Panc1 (cell line): ENCODE results near the gene GRIK3. TPM values are rescaled to one million over a fixed set of nuclear protein-coding genes. Genes with fewer than 3 reads are reported as not detected.

ENCODE experiments used
- ATAC-seq: fragments of 200-7000 bp; cut with Tn5 transposase; 2 replicates; pipeline ENCODE4 v1.9.1; 2020; ENCODE audit warnings: mild to moderate bottlenecking, moderate library complexity
- BruUV-seq: library from RNA; stranded (reverse); fragments of 400-500 nt; replicated peaks from 2 replicates; lab custom pipeline; 2021; lab: Mats Ljungman, UMichigan
- CTCF ChIA-PET: fragments of 300-600 bp; sonication (Branson Sonifier 250); formaldehyde crosslinking; loops from one replicate; lab custom pipeline; 2022; ENCODE audit warnings: antibody characterized with exemption; lab: Charles Lee
- POLR2A ChIA-PET: fragments of 300-600 bp; sonication (Branson Sonifier 250); formaldehyde crosslinking; loops from one replicate; lab custom pipeline; 2022; ENCODE audit warnings: antibody characterized with exemption; lab: Charles Lee
- DNase-seq: peaks from one replicate; pipeline ENCODE4 v3.0.0-alpha.2; 2010; ENCODE audit warnings: low read depth, low spot score
- H3K27ac ChIP-seq: 2 replicates; pipeline ENCODE4 v1.5.1; 2011; ENCODE audit warnings: mild to moderate bottlenecking, low read length, inconsistent platforms
- H3K27me3 ChIP-seq: fragments of 200-500 bp; sonication (Bioruptor generic); 2 replicates; pipeline ENCODE4 v1.6.0; 2014; ENCODE audit warnings: low read length, inconsistent platforms; ENCODE audit not compliant: control insufficient read depth, insufficient read depth
- H3K36me3 ChIP-seq: fragments of 200-500 bp; sonication (Bioruptor generic); 2 replicates; pipeline ENCODE4 v1.5.1; 2014; ENCODE audit warnings: inconsistent platforms, mild to moderate bottlenecking, low read length, moderate library complexity; ENCODE audit not compliant: control insufficient read depth, insufficient read depth
- H3K4me1 ChIP-seq: 2 replicates; pipeline ENCODE4 v1.5.1; 2011; ENCODE audit warnings: inconsistent platforms, mild to moderate bottlenecking, low read length, moderate library complexity; ENCODE audit not compliant: control insufficient read depth, insufficient read depth
- H3K4me3 ChIP-seq, 2 experiments: 2 replicates each; pipeline ENCODE4 v1.5.1; 2011 to 2012; ENCODE audit warnings: low read depth in 2 of 2, low read length in 2 of 2, mild to moderate bottlenecking in 2 of 2, inconsistent platforms in 1 of 2, moderate library complexity in 1 of 2
- H3K9me3 ChIP-seq: fragments of 200-500 bp; sonication (Bioruptor generic); 2 replicates; pipeline ENCODE4 v1.5.1; 2014; ENCODE audit warnings: low read depth, mild to moderate bottlenecking, inconsistent platforms, low read length, moderate library complexity; ENCODE audit not compliant: control insufficient read depth, insufficient read depth
- CTCF ChIP-seq: fragments of 450-650 bp; IDR thresholded peaks from 2 replicates; pipeline ENCODE4 v1.5.1; 2017; ENCODE audit warnings: mild to moderate bottlenecking
- POLR2AphosphoS5 ChIP-seq: IDR thresholded peaks from 2 replicates; pipeline ENCODE4 v1.6.1; 2012; ENCODE audit warnings: mild to moderate bottlenecking, low read depth, low read length, moderate library complexity
- REST ChIP-seq, 2 experiments: IDR thresholded peaks; 2 replicates each; pipeline ENCODE4 v1.6.1; 2011 to 2012; ENCODE audit warnings: low read depth in 2 of 2, control low read depth in 1 of 2, low read length in 1 of 2, mild to moderate bottlenecking in 1 of 2, moderate library complexity in 1 of 2; ENCODE audit not compliant: insufficient read depth in 1 of 2
- SIN3A ChIP-seq: IDR thresholded peaks from 2 replicates; pipeline ENCODE4 v1.6.1; 2012; ENCODE audit warnings: low read depth, mild to moderate bottlenecking, low read length, moderate library complexity, borderline replicate concordance; ENCODE audit not compliant: insufficient read depth
- TCF7L2 ChIP-seq: IDR thresholded peaks from 2 replicates; pipeline ENCODE4 v1.6.1; 2011; ENCODE audit warnings: mild to moderate bottlenecking, low read depth, low read length, inconsistent platforms
- in situ Hi-C: cut with HindIII; loops from 2 replicates; pipeline ENCODE4 v1.10.0; 2016; ENCODE audit warnings: low sequenced_read_pairs, low pct_unique_long_range_greater_than_20kb
- intact Hi-C: fragments of 100-400 bp; cut with micrococcal nuclease; formaldehyde crosslinking; loops from one replicate; pipeline ENCODE4 v1.10.0; 2022; ENCODE audit not compliant: unreplicated experiment
- total RNA-seq: library from RNA; stranded (reverse); gene quantifications from one replicate; pipeline ENCODE4 v1.2.1, GENCODE V29; 2021; ENCODE audit not compliant: unreplicated experiment

GRIK3 gene
- total RNA-seq, 1 experiment from 2014 or later: not detected

GRCh38 chr1:36984675-36985074 lies 49.6 kb downstream of the GRIK3 start:
- BruUV-seq: no TSS peak
- ChIA-PET CTCF (no interaction called here), POLR2A (no interaction called here)
- ATAC-seq (no peak), DNase-seq (no peak)
- TF ChIP-seq POLR2AphosphoS5 (no peak), TCF7L2 (no peak), CTCF (no peak), REST (IDR thresholded peaks at IDR 0.05; ENCODE audit: insufficient read depth in 1 of 2, low read depth in 2 of 2, low read length in 1 of 2) (no peak), SIN3A (no peak)
- Histone ChIP-seq H3K4me1 (no peaks in the 10 kb centered on the region), H3K4me3 (no peak overlapping the region), H3K9me3 (no peaks in the 10 kb centered on the region), H3K27me3 (peaks cover 2% of the 10 kb centered on the region; the same call in 1 of the 2 replicates), H3K36me3 (no peaks in the 10 kb centered on the region), H3K27ac (no peak overlapping the region)
- in situ Hi-C loops (no loop called here), intact Hi-C loops (no loop called here)

- ChIA-PET CTCF (no interaction called here), POLR2A (no interaction called here)
- Histone ChIP-seq H3K4me3 (no peak overlapping the region), H3K36me3 (no peaks in the 10 kb centered on the region), H3K27ac (no peak overlapping the region), H3K4me1 (no peaks in the 10 kb centered on the region), H3K9me3 (no peaks in the 10 kb centered on the region), H3K27me3 (peaks cover 2% of the 10 kb centered on the region; the same call in 1 of the 2 replicates)
- intact Hi-C loops: no loop called here
- TF ChIP-seq SIN3A (no peak), POLR2AphosphoS5 (no peak), CTCF (no peak), REST (IDR thresholded peaks at IDR 0.05; ENCODE audit: insufficient read depth in 1 of 2, low read depth in 2 of 2, low read length in 1 of 2) (no peak), TCF7L2 (no peak)
- no TSS peak for BruUV-seq
- ATAC-seq (no peak), DNase-seq (no peak)
- in situ Hi-C loops: no loop called here
Observed at GRCh38 chr1:36984026-36984425, 50.3 kb downstream of the GRIK3 start.
